H1 (cell line): Measurements from ENCODE around the gene ZBED5. TPM values are rescaled to one million over a fixed set of nuclear protein-coding genes. Genes with fewer than 3 reads are reported as not detected.

Experiments
- CTCF ChIA-PET: fragments of 300-600 bp; sonication (Branson Sonifier 250); formaldehyde crosslinking; loops from one replicate; lab custom pipeline; 2021; ENCODE audit not compliant: partially characterized antibody; lab: Charles Lee
- POLR2A ChIA-PET: fragments of 300-600 bp; sonication (Branson Sonifier 250); formaldehyde crosslinking; loops from one replicate; lab custom pipeline; 2021; ENCODE audit warnings: inconsistent platforms; ENCODE audit not compliant: partially characterized antibody; lab: Charles Lee
- DNase-seq, 2 experiments: peaks; one replicate each; pipeline versions ENCODE4 v3.0.0 to v3.0.0-alpha.2; 2010 to 2022; ENCODE audit warnings: low spot score in 2 of 2, low read depth in 1 of 2, mixed read lengths in 1 of 2
- FAIRE-seq: peaks from 2 replicates; lab custom pipeline; 2011; peaks lifted over from hg19 to GRCh38; lab: Jason Lieb, UNC
- H2AFZ ChIP-seq: 2 replicates; pipeline ENCODE4 v1.8.1; 2012; ENCODE audit warnings: low read length, inconsistent platforms
- H2AK5ac ChIP-seq: 2 replicates; pipeline ENCODE4 v1.6.1; 2013; ENCODE audit warnings: low read depth, low read length
- H2BK120ac ChIP-seq: replicated peaks from 2 replicates; pipeline ENCODE3; 2013; ENCODE audit warnings: low read depth, low read length, inconsistent platforms
- H2BK12ac ChIP-seq: 2 replicates; pipeline ENCODE4 v1.6.1; 2013; ENCODE audit warnings: low read depth, low read length
- H2BK15ac ChIP-seq: 2 replicates; pipeline ENCODE4 v1.6.1; 2013; ENCODE audit warnings: low read length
- H2BK20ac ChIP-seq: 2 replicates; pipeline ENCODE4 v1.6.1; 2013; ENCODE audit warnings: low read length
- H2BK5ac ChIP-seq: 2 replicates; pipeline ENCODE4 v1.6.1; 2013; ENCODE audit warnings: low read depth, low read length
- H3K14ac ChIP-seq: 2 replicates; pipeline ENCODE4 v1.6.1; 2013; ENCODE audit warnings: inconsistent platforms; ENCODE audit not compliant: insufficient read length
- H3K18ac ChIP-seq: 2 replicates; pipeline ENCODE4 v1.6.1; 2013; ENCODE audit warnings: low read length; ENCODE audit errors: extremely low read depth
- H3K23ac ChIP-seq: 2 replicates; pipeline ENCODE4 v1.6.1; 2013; ENCODE audit warnings: inconsistent platforms; ENCODE audit not compliant: insufficient read length
- H3K23me2 ChIP-seq: 2 replicates; pipeline ENCODE4 v1.6.1; 2013; ENCODE audit warnings: low read depth, low read length
- H3K27ac ChIP-seq: 2 replicates; pipeline ENCODE4 v1.6.1; 2011; ENCODE audit warnings: low read depth, low read length, inconsistent platforms
- H3K27me3 ChIP-seq, 4 experiments: replicated peaks in 1 of 4; 1 replicate in 1 of 4; 2 replicates in 3 of 4; pipeline versions ENCODE4 v1.6.1 to v1.8.1; 2011 to 2013; ENCODE audit warnings: low read length in 3 of 4, mild to moderate bottlenecking in 3 of 4, inconsistent platforms in 2 of 4, mixed read lengths in 2 of 4, moderate library complexity in 1 of 4; ENCODE audit not compliant: control insufficient read depth in 3 of 4, insufficient read depth in 3 of 4; ENCODE audit errors: extremely low read depth in 1 of 4
- H3K36me3 ChIP-seq, 4 experiments: 2 replicates each; pipeline versions ENCODE4 v1.6.1 to v1.8.1; 2011 to 2013; ENCODE audit warnings: mild to moderate bottlenecking in 4 of 4, low read length in 3 of 4, moderate library complexity in 2 of 4, control low read depth in 1 of 4, inconsistent platforms in 1 of 4; ENCODE audit not compliant: insufficient read depth in 4 of 4, control insufficient read depth in 2 of 4
- H3K4ac ChIP-seq: replicated peaks from 2 replicates; pipeline ENCODE3; 2013; ENCODE audit warnings: low read length, low read depth, mixed read lengths, inconsistent platforms; ENCODE audit not compliant: insufficient read length
- H3K4me1 ChIP-seq, 4 experiments: replicated peaks in 1 of 4; 1 replicate in 1 of 4; 2 replicates in 3 of 4; pipeline versions ENCODE4 v1.6.1 to v1.8.1; 2011 to 2013; ENCODE audit warnings: low read length in 3 of 4, inconsistent platforms in 2 of 4, mixed read lengths in 1 of 4; ENCODE audit not compliant: insufficient read depth in 4 of 4, control insufficient read depth in 3 of 4
- H3K4me2 ChIP-seq, 2 experiments: 2 replicates each; pipeline versions ENCODE4 v1.6.1 to v1.8.1; 2011 to 2013; ENCODE audit warnings: low read depth in 2 of 2, low read length in 2 of 2, control low read depth in 1 of 2, inconsistent platforms in 1 of 2, mild to moderate bottlenecking in 1 of 2; ENCODE audit not compliant: insufficient read depth in 1 of 2
- H3K4me3 ChIP-seq, 4 experiments: fragments of 200-600, 300-600 bp in 1 of 4; sonication (generic), shearing (Covaris generic), sonication (Bioruptor Twin) in 1 of 4; 2 replicates each; pipeline versions ENCODE4 v1.5.1 to v1.8.1; 2011 to 2016; ENCODE audit warnings: low read length in 4 of 4, low read depth in 3 of 4, control low read depth in 2 of 4, inconsistent platforms in 2 of 4, mild to moderate bottlenecking in 2 of 4, mixed read lengths in 1 of 4, moderate library complexity in 1 of 4; ENCODE audit not compliant: insufficient read depth in 2 of 4; ENCODE audit errors: extremely low read depth in 1 of 4
- H3K56ac ChIP-seq: replicated peaks from 2 replicates; pipeline ENCODE3; 2013; ENCODE audit warnings: low read depth, mild to moderate bottlenecking, mixed read lengths, low read length, inconsistent platforms; ENCODE audit not compliant: insufficient read length
- H3K79me1 ChIP-seq: 2 replicates; pipeline ENCODE4 v1.6.1; 2013; ENCODE audit warnings: low read depth, low read length, control low read depth
- H3K79me2 ChIP-seq, 2 experiments: 2 replicates each; pipeline versions ENCODE4 v1.6.1 to v1.8.1; 2012 to 2013; ENCODE audit warnings: low read length in 2 of 2, mild to moderate bottlenecking in 2 of 2, inconsistent platforms in 1 of 2; ENCODE audit not compliant: insufficient read depth in 2 of 2, control insufficient read depth in 1 of 2
- H3K9ac ChIP-seq, 4 experiments: replicated peaks in 1 of 4; 1 replicate in 1 of 4; 2 replicates in 3 of 4; pipeline versions ENCODE4 v1.6.1 to v1.8.1; 2011 to 2013; ENCODE audit warnings: low read depth in 3 of 4, low read length in 3 of 4, control low read depth in 2 of 4, mild to moderate bottlenecking in 2 of 4, moderate library complexity in 2 of 4, inconsistent platforms in 1 of 4; ENCODE audit errors: extremely low read depth in 1 of 4
- H3K9me3 ChIP-seq, 2 experiments: 2 replicates each; pipeline versions ENCODE4 v1.6.1 to v1.8.1; 2012 to 2013; ENCODE audit warnings: mild to moderate bottlenecking in 2 of 2, moderate library complexity in 2 of 2, control low read depth in 1 of 2, inconsistent platforms in 1 of 2, low read depth in 1 of 2, low read length in 1 of 2, mixed read lengths in 1 of 2; ENCODE audit not compliant: insufficient read depth in 2 of 2
- H4K20me1 ChIP-seq, 2 experiments: replicated peaks in 1 of 2; 2 replicates each; pipeline versions ENCODE3 to v1.8.1; 2011 to 2013; ENCODE audit warnings: inconsistent platforms in 2 of 2, low read length in 2 of 2, mild to moderate bottlenecking in 1 of 2; ENCODE audit not compliant: insufficient read depth in 2 of 2, control insufficient read depth in 1 of 2
- H4K5ac ChIP-seq: 2 replicates; pipeline ENCODE4 v1.6.1; 2013; ENCODE audit warnings: low read length, low read depth, mixed read lengths, inconsistent platforms; ENCODE audit not compliant: insufficient read length
- H4K8ac ChIP-seq: 2 replicates; pipeline ENCODE4 v1.8.0; 2013; ENCODE audit warnings: mild to moderate bottlenecking, moderate library complexity, low read length, inconsistent platforms; ENCODE audit not compliant: insufficient read depth; ENCODE audit errors: extremely low read depth
- H4K91ac ChIP-seq: replicated peaks from 2 replicates; pipeline ENCODE3; 2013; ENCODE audit warnings: low read length, mixed read lengths, inconsistent platforms; ENCODE audit not compliant: insufficient read length
- GABPA ChIP-seq: IDR thresholded peaks from 2 replicates; pipeline ENCODE4 v1.6.1; 2011; ENCODE audit warnings: mild to moderate bottlenecking, low read length, moderate library complexity, borderline replicate concordance; ENCODE audit not compliant: insufficient read depth
- POLR2A ChIP-seq, 2 experiments: IDR thresholded peaks; 1 replicate in 1 of 2; 2 replicates in 1 of 2; pipeline ENCODE4 v1.6.1; 2011; ENCODE audit warnings: low read depth in 2 of 2, low read length in 2 of 2, mild to moderate bottlenecking in 2 of 2; ENCODE audit errors: control extremely low read depth in 1 of 2
- SIN3A ChIP-seq, 2 experiments: IDR thresholded peaks in 1 of 2; conservative IDR thresholded peaks in 1 of 2; 2 replicates each; pipeline ENCODE4 v1.6.1; 2011 to 2012; ENCODE audit warnings: low read length in 2 of 2, improper control_type of control experiment in 1 of 2, low read depth in 1 of 2, mild to moderate bottlenecking in 1 of 2
- SP2 ChIP-seq: IDR thresholded peaks from 2 replicates; pipeline ENCODE4 v1.6.1; 2012; ENCODE audit warnings: mild to moderate bottlenecking, low read length, inconsistent platforms
- SUZ12 ChIP-seq: fragments of 200-600 bp; sonication (generic); IDR thresholded peaks from 2 replicates; pipeline ENCODE4 v1.6.1; 2012; ENCODE audit warnings: mild to moderate bottlenecking, inconsistent platforms, low read length, moderate library complexity, mixed read lengths
- WGBS, 2 experiments: shearing (Covaris generic) in 1 of 2; methylation state at CpG; one replicate each; pipeline versions ENCODE4 v1.1.6 to v1.1.7; 2013 to 2015; ENCODE audit warnings: low lambda C conversion rate in 2 of 2, mixed read lengths in 2 of 2, inconsistent platforms in 1 of 2, low coverage in 1 of 2, missing lambda C conversion rate in 1 of 2; ENCODE audit not compliant: insufficient replicate concordance in 2 of 2, insufficient coverage in 1 of 2, insufficient read length in 1 of 2; ENCODE audit errors: extremely low coverage in 1 of 2, missing lambda C conversion rate in 1 of 2; 5-methylcytosine and 5-hydroxymethylcytosine counted together
- polyA plus RNA-seq, 7 experiments: library from polyadenylated mRNA; depleted of rRNA in 3 of 7; stranded (reverse) in 5 of 7; unstranded in 2 of 7; fragments of >200 nt in 5 of 7; fragments of 200-250 nt in 2 of 7; gene quantifications; 1 replicate in 5 of 7; 2 replicates in 1 of 7; 4 replicates in 1 of 7; pipeline versions ENCODE4 v1.2.1 to v1.2.3, GENCODE V29; 2011 to 2013; ENCODE audit warnings: missing spikeins in 2 of 7, mixed read lengths in 2 of 7
- total RNA-seq: library from RNA; stranded (reverse); fragmentation: NEBNext Ultra II Directional; extraction: Animal tissue kit (Norgen Biotek cat#: 25700); gene quantifications from 2 replicates; pipeline ENCODE4 v1.2.1, GENCODE V29; 2021

ZBED5 gene
- total and polyA plus RNA-seq, 2 of the 8 experiments (the other 6 are each of a cell fraction or from before 2014, with no cell fraction given), result 54.2 to 94.7 TPM

- ChIA-PET POLR2A (interaction anchor here (0.9 to 6.7 kb wide), 13 partner anchors 9 to 82 kb away, joined by 3 to 144 read pairs (median 8); partner anchors contain the start of gene EIF4G2), CTCF (interaction anchor here (0.5 to 1.9 kb wide), 2 partner anchors 9 to 48 kb away, joined by 4 to 10 read pairs; no protein-coding TSS in a partner anchor)
- H2AK5ac ChIP-seq, result peak overlapping the region; percentile 56; the same call in 1 of the 2 replicates
- DNase-seq (no peak), FAIRE-seq (no peak)
- no peak overlapping the region for H3K4ac ChIP-seq
- H3K23ac ChIP-seq, result no peak overlapping the region
- peaks cover 0 to 6% of the 10 kb centered on the region in 2 experiments for H4K20me1 ChIP-seq
- no peaks in the 10 kb centered on the region for H3K27me3 ChIP-seq
- no peak overlapping the region for H2BK20ac ChIP-seq
- no peaks in the 10 kb centered on the region; the same call in 1 of the 2 replicates for H3K79me1 ChIP-seq
- H2BK120ac ChIP-seq, result no peak overlapping the region
- peaks cover 9 to 39% (median 26%) of the 10 kb centered on the region in 4 experiments for H3K36me3 ChIP-seq
- peak overlapping the region; percentile 95 for H3K18ac ChIP-seq
- peak overlapping the region; percentile 52 for H3K56ac ChIP-seq
- no peaks in the 10 kb centered on the region for H3K9me3 ChIP-seq
- peak overlapping the region; percentile 97; the same call in 1 of the 2 replicates for H4K8ac ChIP-seq
- H2BK5ac ChIP-seq, result peak overlapping the region; percentile 91
- peak overlapping the region; percentile 32; the same call in 1 of the 2 replicates for H2BK15ac ChIP-seq
- H2AFZ ChIP-seq, result 0 out of 2 replicates have a peak overlapping the region, but pooled peaks have one; percentile 45
- WGBS, 2 experiments, result 9% methylated on average over 17 of the region's 17 CpGs; no CpG with 5 or more reads in 1 of the 2 experiments
- TF ChIP-seq SIN3A (conservative IDR thresholded peaks at IDR 0.05 in 1 of 2, IDR thresholded peaks at IDR 0.05 in 1 of 2; ENCODE audit: low read depth in 1 of 2, low read length in 2 of 2), result peak; percentile 30 to 70; a peak in 1 of 4 replicates
- TF ChIP-seq POLR2A (IDR thresholded peaks at IDR 0.05; ENCODE audit: control extremely low read depth in 1 of 2, low read depth in 2 of 2, low read length in 2 of 2), result peak in 1 of 2 experiments; percentile 59; a peak in 1 of 3 replicates
- TF ChIP-seq GABPA, result no peak
- TF ChIP-seq SP2, result no peak
- TF ChIP-seq SUZ12, result no peak
- peak overlapping the region; percentile 72; the same call in 1 of the 2 replicates for H2BK12ac ChIP-seq
- peak overlapping the region; percentile 84 for H4K5ac ChIP-seq
- H3K4me2 ChIP-seq, result peak overlapping the region; percentile 73 to 89
- no peak overlapping the region for H3K14ac ChIP-seq
- H3K27ac ChIP-seq, result peak overlapping the region; percentile 88
- H3K79me2 ChIP-seq, result peaks cover 7 to 37% of the 10 kb centered on the region in 2 experiments
- H4K91ac ChIP-seq, result peak overlapping the region; percentile 58
- peak overlapping the region; percentile 91 to 98 (median 95) for H3K4me3 ChIP-seq
- H3K23me2 ChIP-seq, result peaks cover 7% of the 10 kb centered on the region
- H3K4me1 ChIP-seq, result peaks cover 0 to 8% (median 2%) of the 10 kb centered on the region in 4 experiments; a peak in 3 of 7 replicates
- H3K9ac ChIP-seq, result peak overlapping the region; percentile 58 to 97 (median 88)
Observed at GRCh38 chr11:10856689-10857458, 979 bp downstream of the ZBED5 start.
